ENCODE results near the gene AFMID.

The AFMID gene

DNA sequence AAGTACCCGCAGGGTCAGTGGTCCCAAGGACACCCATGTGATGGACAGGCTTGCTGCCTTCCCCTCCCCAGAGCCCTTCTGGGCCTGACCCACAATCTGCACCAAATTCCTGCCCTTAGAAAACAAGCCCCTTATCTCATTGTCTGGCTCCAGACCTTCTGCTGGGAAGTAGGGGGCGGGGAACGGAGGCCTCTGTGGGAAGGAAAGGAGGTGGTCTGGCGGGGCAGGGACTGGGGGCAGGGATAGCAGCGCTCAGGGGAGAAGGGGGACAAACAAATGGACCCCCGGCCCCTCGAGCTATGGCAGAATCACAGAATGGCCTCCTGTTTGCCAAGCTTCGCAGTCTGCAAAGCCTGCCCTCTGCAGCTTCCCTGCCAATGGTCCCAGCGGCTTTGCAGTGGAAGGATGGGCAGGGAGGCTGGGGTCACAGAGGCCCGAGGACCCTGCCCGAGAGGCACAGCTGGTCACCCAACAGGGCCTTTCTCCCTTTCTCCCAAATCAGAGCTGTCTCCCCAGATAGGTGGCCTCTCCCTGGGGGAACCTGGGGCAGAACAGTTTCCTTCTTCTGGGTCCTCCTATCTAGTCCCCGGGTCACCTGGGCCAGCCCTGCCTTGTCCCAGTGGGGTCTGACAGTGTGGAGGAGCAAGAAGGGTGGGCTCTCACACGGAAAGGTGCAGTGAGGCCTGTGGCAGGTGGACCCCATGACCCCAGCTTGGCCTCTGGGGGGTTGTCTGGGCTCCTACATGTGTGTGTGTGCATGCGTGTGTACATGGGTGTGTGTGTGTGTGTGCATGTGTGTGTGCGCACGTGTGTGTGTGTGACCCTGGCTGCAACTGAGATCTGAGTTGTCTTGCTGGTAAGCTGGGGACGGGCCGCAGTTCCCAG, 69.8 kb downstream of the AFMID start:
- no peak overlapping the region for H3K4me3 ChIP-seq (ENCODE audit: low read depth, low read length)
- no peak for DNase-seq (ENCODE audit: low read depth, low spot score)
- in situ Hi-C loops (cut with HindIII; ENCODE audit: low sequenced_read_pairs) = no loop called here
- TF ChIP-seq, protein P1, sequence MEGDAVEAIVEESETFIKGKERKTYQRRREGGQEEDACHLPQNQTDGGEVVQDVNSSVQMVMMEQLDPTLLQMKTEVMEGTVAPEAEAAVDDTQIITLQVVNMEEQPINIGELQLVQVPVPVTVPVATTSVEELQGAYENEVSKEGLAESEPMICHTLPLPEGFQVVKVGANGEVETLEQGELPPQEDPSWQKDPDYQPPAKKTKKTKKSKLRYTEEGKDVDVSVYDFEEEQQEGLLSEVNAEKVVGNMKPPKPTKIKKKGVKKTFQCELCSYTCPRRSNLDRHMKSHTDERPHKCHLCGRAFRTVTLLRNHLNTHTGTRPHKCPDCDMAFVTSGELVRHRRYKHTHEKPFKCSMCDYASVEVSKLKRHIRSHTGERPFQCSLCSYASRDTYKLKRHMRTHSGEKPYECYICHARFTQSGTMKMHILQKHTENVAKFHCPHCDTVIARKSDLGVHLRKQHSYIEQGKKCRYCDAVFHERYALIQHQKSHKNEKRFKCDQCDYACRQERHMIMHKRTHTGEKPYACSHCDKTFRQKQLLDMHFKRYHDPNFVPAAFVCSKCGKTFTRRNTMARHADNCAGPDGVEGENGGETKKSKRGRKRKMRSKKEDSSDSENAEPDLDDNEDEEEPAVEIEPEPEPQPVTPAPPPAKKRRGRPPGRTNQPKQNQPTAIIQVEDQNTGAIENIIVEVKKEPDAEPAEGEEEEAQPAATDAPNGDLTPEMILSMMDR (IDR thresholded peaks at IDR 0.05; ENCODE audit: low read depth, low read length) = no peak
